IgD-negative memory B cell (primary cell): ENCODE data around the gene CEP126. TPM values are rescaled to one million over a fixed set of nuclear protein-coding genes. Genes with fewer than 3 reads are reported as not detected.

Source experiments
- H3K27ac Mint-ChIP-seq, 3 donors: one replicate each; pipeline ENCODE4 v1.8.0; 2020 to 2022; ENCODE audit warnings: mild to moderate bottlenecking in 3 of 3, mixed read lengths in 3 of 3, moderate library complexity in 1 of 3
- H3K27me3 Mint-ChIP-seq: one replicate; pipeline ENCODE4 v1.8.0; 2021; ENCODE audit warnings: mixed read lengths
- H3K36me3 Mint-ChIP-seq: one replicate; pipeline ENCODE4 v1.8.0; 2020; ENCODE audit warnings: mild to moderate bottlenecking, mixed read lengths
- H3K4me1 Mint-ChIP-seq, 3 donors: one replicate each; pipeline ENCODE4 v1.8.0; 2020 to 2022; ENCODE audit warnings: mixed read lengths in 3 of 3, mild to moderate bottlenecking in 1 of 3
- H3K4me3 Mint-ChIP-seq, 4 donors: one replicate each; pipeline ENCODE4 v1.8.0; 2020 to 2022; ENCODE audit warnings: mild to moderate bottlenecking in 4 of 4, mixed read lengths in 4 of 4, moderate library complexity in 3 of 4
- H3K9me3 Mint-ChIP-seq, 3 donors: one replicate each; pipeline ENCODE4 v1.8.0; 2020 to 2021; ENCODE audit warnings: mixed read lengths in 3 of 3, mild to moderate bottlenecking in 1 of 3
- polyA plus RNA-seq: library from polyadenylated mRNA; unstranded; fragments of 300-500 nt; fragmentation: Illumina TruSeq; gene quantifications from one replicate; pipeline ENCODE4 v1.2.3, GENCODE V29; 2021

Gene CEP126
- polyA plus RNA-seq, 1 donor from 2014 or later, result 0.50 TPM

DNA sequence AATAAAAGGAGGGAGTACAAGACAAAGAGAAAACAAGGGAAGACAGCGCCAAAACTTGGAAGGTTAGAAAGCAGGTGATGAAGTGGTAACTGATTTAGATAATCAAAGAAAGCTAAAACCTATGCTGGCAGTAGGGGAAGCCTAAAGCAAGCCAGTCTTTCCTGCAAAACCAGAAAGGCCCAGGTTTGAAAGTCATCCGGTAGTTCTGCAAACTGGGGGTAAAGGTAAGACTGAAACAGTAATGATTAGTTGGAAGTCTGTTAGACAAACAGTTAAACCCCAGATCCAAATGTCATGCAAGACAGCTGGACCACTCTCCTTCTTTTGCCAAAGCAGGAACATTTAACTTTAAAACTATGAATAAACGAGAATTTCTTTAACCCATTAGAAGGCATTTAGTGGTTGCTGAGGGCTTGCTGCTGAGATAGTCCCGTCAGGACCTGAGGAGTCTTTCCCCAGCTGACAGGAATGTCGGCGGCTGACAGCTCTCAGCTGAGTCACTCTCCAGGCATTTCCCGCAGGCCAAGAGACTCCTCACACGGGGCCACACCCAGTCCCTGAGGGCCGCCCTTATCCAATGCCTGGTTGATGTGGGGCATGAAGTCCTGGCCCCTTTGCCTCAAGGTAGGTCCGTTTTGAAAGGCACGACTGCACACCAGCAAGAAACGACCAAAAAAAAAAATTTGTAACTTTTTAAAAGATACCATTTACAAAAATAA is 96.1 kb downstream of the CEP126 start:
- Mint-ChIP-seq H3K27me3 (peaks cover 4% of the 10 kb centered on the region), H3K4me1 (no peaks in the 10 kb centered on the region), H3K27ac (no peak overlapping the region), H3K4me3 (no peak overlapping the region), H3K36me3 (no peaks in the 10 kb centered on the region), H3K9me3 (peaks cover 0 to 3% (median 0%) of the 10 kb centered on the region in 3 donors)

DNA sequence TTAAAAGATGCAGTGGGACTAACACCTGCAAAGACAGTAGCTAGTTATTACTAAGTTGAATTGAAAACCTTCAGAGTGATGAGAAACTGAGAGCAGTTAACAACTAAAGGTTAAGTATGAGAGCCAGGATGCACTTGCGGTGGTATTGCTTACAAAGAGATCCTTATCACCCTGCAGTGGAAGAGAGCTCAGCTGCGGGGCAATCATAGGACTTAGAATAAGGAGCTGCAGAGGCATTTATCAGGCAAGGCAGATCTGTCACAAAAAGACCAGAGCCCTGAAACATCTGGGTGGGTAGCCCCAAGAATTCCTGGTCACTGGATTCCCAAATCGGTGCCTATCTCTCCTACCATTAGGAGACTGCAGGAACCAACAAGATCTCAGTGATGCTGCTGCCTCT is 98.1 kb downstream of the CEP126 start:
- Mint-ChIP-seq H3K36me3 (no peaks in the 10 kb centered on the region), H3K4me1 (no peaks in the 10 kb centered on the region), H3K27ac (no peak overlapping the region), H3K4me3 (no peak overlapping the region), H3K9me3 (peaks cover 0 to 3% (median 0%) of the 10 kb centered on the region in 3 donors), H3K27me3 (peaks cover 4% of the 10 kb centered on the region)

DNA sequence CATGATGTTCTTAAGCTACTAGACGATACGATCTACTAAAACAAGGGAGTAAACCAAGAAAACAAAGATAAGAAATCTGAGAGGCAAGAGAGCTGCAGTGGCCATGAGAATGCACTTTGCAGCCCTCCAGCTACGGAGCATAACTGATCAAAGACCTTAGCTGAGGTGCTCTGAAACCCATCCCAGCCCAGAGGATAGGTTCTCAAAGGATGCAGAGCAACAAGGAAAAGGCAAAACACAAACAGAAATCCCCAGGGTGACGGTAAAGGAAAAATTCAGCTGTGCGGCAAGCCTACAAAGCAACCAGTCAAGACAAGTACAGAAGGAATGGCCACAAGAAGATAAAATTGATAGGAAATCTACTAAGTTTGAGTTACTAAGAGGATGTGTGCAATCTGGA is 99.9 kb downstream of the CEP126 start:
- Mint-ChIP-seq H3K27ac (no peak overlapping the region), H3K4me1 (no peaks in the 10 kb centered on the region), H3K27me3 (peaks cover 4% of the 10 kb centered on the region), H3K4me3 (no peak overlapping the region), H3K36me3 (no peaks in the 10 kb centered on the region), H3K9me3 (peaks cover 0 to 3% (median 0%) of the 10 kb centered on the region in 3 donors)

DNA sequence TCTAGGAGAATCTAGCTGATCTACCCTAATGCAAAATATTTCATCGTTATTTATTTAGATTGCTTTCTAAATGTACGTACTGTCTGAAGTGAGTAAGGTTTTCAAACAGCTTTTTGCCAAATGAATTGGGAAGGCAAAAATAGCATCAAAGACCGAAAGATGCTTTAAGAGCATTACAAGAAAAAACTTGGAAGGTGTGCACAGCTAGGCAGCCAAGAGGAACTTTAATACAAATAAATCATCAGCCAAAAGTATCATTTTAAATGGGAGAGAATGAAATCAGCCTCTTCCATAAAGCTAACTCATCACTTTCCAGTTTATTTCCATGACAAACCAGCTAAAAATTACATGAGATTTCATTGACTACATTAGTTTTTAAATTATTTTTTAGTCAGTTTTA is 102.2 kb downstream of the CEP126 start:
- no peaks in the 10 kb centered on the region for H3K4me1 Mint-ChIP-seq
- no peak overlapping the region for H3K4me3 Mint-ChIP-seq
- H3K27me3 Mint-ChIP-seq, result peaks cover 4% of the 10 kb centered on the region
- H3K36me3 Mint-ChIP-seq, result no peaks in the 10 kb centered on the region
- H3K9me3 Mint-ChIP-seq, result peaks cover 0 to 3% (median 0%) of the 10 kb centered on the region in 3 donors
- no peak overlapping the region for H3K27ac Mint-ChIP-seq

DNA sequence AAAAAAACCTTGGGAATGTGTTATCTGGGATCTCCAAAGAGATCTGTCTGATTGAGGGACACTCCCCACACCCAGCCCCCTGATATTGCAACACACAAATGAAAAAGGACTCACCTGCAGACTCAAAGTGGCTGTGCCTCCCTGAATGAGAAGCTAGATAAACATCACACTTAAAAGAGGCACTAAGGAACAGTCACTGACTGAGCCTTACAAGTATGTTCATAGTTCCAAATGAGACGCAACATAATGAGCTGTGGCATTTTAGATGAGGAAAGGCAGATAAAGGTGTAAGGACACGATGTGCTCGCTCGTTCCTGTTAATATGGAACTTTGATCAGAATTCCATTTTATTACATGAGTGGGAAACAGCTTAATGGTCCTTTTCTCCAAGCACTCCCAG is 111.4 kb downstream of the CEP126 start:
- H3K4me1 Mint-ChIP-seq, result no peaks in the 10 kb centered on the region
- H3K4me3 Mint-ChIP-seq, result no peak overlapping the region
- no peak overlapping the region for H3K27ac Mint-ChIP-seq
- peaks cover 11% of the 10 kb centered on the region for H3K27me3 Mint-ChIP-seq
- H3K9me3 Mint-ChIP-seq, result no peaks in the 10 kb centered on the region
- H3K36me3 Mint-ChIP-seq, result no peaks in the 10 kb centered on the region

DNA sequence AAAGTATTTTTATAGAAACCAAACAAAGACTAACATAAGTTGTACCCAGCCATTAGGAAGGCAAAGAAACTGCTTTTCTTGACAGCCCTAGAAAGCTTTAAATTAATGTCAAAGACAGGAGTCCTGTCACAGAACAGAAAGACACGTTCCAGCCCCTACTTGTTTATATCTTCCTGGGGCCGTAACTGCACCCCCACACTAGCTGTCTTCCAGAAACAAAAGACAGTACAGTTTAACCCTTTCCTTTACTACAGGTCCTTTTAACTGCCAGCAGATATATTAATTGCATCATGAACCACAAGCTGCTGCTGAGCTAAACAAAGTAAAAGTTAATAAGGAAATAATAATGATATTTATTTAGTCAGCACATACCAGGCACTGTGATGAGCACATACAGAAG is 112.1 kb downstream of the CEP126 start:
- Mint-ChIP-seq H3K27me3 (peaks cover 11% of the 10 kb centered on the region), H3K9me3 (no peaks in the 10 kb centered on the region), H3K4me1 (no peaks in the 10 kb centered on the region), H3K4me3 (no peak overlapping the region), H3K27ac (no peak overlapping the region), H3K36me3 (no peaks in the 10 kb centered on the region)

DNA sequence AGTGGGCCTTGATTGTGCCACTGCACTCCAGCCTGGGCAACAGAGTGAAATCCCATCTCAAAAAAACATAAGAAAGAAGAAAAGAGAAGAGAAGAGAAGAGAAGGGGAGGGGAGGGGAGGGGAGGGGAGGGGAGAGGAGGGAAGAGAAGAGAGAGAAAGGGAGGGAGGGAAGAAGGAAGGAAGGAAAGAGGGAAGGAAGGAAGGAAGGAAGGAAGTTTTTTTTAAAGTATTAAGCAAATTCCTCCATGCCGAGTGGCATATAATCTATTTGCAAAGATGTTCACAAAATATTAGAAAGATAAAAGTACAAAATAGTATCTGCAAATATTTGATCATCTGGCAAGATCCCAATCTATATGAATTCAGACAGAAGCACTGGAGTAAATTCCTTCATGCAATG is 121.9 kb downstream of the CEP126 start:
- no peak overlapping the region for H3K27ac Mint-ChIP-seq
- H3K4me3 Mint-ChIP-seq, result no peak overlapping the region
- peaks cover 0 to 3% (median 2%) of the 10 kb centered on the region in 3 donors for H3K9me3 Mint-ChIP-seq
- no peaks in the 10 kb centered on the region for H3K4me1 Mint-ChIP-seq
- H3K36me3 Mint-ChIP-seq, result no peaks in the 10 kb centered on the region
- peaks cover 2% of the 10 kb centered on the region for H3K27me3 Mint-ChIP-seq

DNA sequence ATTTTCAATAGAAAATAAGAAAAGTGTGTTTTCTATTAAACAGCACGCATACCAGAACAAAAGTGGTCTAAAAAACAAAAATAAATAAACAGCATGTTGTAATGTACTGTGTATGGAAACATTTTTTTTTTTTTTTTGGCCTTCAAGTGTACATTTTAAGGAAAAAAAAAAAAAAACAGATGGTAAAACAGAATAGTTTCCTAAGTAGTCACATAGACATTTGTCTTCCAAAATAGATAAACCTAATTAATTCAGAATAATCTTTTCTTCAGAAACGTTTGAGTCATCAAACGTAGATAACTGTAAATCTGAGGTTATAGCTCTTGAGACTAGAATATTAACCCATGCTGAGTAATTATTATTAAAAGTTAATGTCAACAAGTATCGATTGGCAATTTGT is 132.0 kb downstream of the CEP126 start:
- Mint-ChIP-seq H3K4me1 (peaks cover 0 to 8% (median 3%) of the 10 kb centered on the region in 3 donors), H3K4me3 (peak overlapping the region in 1 of 4 donors; percentile 84), H3K36me3 (no peaks in the 10 kb centered on the region), H3K27me3 (peaks cover 27% of the 10 kb centered on the region), H3K27ac (no peak overlapping the region), H3K9me3 (peaks cover 2 to 10% (median 4%) of the 10 kb centered on the region in 3 donors)

DNA sequence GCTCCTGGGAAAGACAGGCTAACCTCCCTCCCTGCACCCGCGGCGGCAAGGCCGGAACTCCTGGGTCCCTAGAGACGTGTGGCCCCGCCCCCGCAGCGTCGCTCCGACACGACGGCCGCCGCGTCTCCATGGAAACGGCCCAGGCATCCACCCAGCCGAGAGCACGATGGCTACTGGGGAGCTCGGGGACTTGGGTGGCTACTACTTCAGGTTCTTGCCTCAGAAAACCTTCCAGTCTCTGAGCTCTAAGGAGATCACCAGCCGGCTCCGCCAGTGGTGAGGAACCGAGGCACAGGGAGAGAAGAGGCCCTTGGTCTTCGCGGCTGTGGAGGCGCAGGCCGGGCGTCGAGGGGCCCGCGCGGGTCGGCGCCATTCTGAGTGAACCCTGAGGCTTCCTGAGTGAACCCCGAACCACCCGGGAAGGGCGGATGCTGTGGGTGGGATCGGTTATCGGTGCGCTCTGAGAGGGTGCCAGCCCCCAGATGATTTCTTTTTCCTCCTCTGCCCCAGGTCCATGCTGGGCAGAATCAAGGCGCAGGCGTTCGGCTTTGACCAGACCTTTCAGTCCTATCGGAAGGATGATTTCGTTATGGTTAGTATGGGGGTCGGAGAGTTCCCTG is 132.6 kb downstream of the CEP126 start, which contains the start of gene CFAP300:
Gene CFAP300, plus strand, starts transcription at position 133 of the 620 bp plus-strand sequence. Its CDS starts 34 bp downstream, at position 167.
- Mint-ChIP-seq H3K27me3 (peaks cover 27% of the 10 kb centered on the region), H3K36me3 (no peaks in the 10 kb centered on the region), H3K4me3 (peak within 1 kb of the TSS in 3 of 4 donors; percentile 62 to 84 (median 76)), H3K9me3 (peaks cover 2 to 10% (median 4%) of the 10 kb centered on the region in 3 donors), H3K4me1 (peaks cover 0 to 8% (median 3%) of the 10 kb centered on the region in 3 donors), H3K27ac (no peak within 1 kb of the TSS)

Other genes starting within 250 kb of the CEP126 start
- gene ANGPTL5, start 1.5 kb downstream of the CEP126 start, polyA plus RNA-seq, result not detected
- gene CFAP300, start 132.4 kb downstream of the CEP126 start, polyA plus RNA-seq, result not detected
- gene YAP1, start 195.4 kb downstream of the CEP126 start, polyA plus RNA-seq, result not detected